GM12878 (cell line): ENCODE data around the gene AMPD2. TPM values are rescaled to one million over a fixed set of nuclear protein-coding genes. Genes with fewer than 3 reads are reported as not detected.

Experiments used
- ATAC-seq: fragments of 200-7000 bp; cut with Tn5 transposase; 3 replicates; pipeline ENCODE4 v1.9.1; 2020; ENCODE audit warnings: mild to moderate bottlenecking, moderate library complexity
- BruUV-seq: library from RNA; stranded (reverse); fragments of 400-500 nt; replicated peaks from 2 replicates; lab custom pipeline; 2021; lab: Mats Ljungman, UMichigan
- CTCF ChIA-PET: fragments of 300-600 bp; sonication (Branson Sonifier 250); formaldehyde crosslinking; extraction: SDS; loops from one replicate; lab custom pipeline; 2021; ENCODE audit warnings: inconsistent platforms; lab: Yijun Ruan, JAX
- POLR2A ChIA-PET: fragments of 350-600 bp; formaldehyde crosslinking; extraction: SDS; loops from one replicate; lab custom pipeline; 2021; ENCODE audit warnings: inconsistent platforms; lab: Charles Lee
- RAD21 ChIA-PET: fragments of 300-600 bp; sonication (Branson Sonifier 250); formaldehyde crosslinking; loops from one replicate; lab custom pipeline; 2023; ENCODE audit warnings: antibody characterized with exemption; ENCODE audit not compliant: unreplicated experiment; lab: Charles Lee
- SMC1A ChIA-PET: fragments of 300-600 bp; sonication (Branson Sonifier 250); formaldehyde crosslinking; loops from one replicate; lab custom pipeline; 2023; ENCODE audit not compliant: unreplicated experiment, uncharacterized antibody; lab: Charles Lee
- DNase-seq: peaks from one replicate; pipeline ENCODE4 v3.0.0-alpha.2; 2011; ENCODE audit warnings: low read depth, low spot score
- FAIRE-seq: peaks from 3 replicates; lab custom pipeline; 2011; peaks lifted over from hg19 to GRCh38; lab: Jason Lieb, UNC
- H2AFZ ChIP-seq: 2 replicates; pipeline ENCODE4 v1.6.0; 2011; ENCODE audit warnings: low read depth, low read length, control low read depth; ENCODE audit not compliant: control insufficient read depth
- H3K27ac ChIP-seq: 2 replicates; pipeline ENCODE4 v1.5.1; 2011; ENCODE audit warnings: control low read depth; ENCODE audit not compliant: control insufficient read depth, insufficient read depth
- H3K27me3 ChIP-seq, 2 experiments: replicated peaks in 1 of 2; 2 replicates each; pipeline versions ENCODE4 v1.6.0 to v1.6.1; 2011; ENCODE audit warnings: low read length in 1 of 2; ENCODE audit not compliant: control insufficient read depth in 2 of 2, insufficient read depth in 2 of 2
- H3K36me3 ChIP-seq, 2 experiments: 2 replicates each; pipeline ENCODE4 v1.5.1; 2011; ENCODE audit warnings: low read length in 1 of 2; ENCODE audit not compliant: control insufficient read depth in 2 of 2, insufficient read depth in 2 of 2
- H3K4me1 ChIP-seq: 2 replicates; pipeline ENCODE4 v1.6.1; 2011; ENCODE audit warnings: mild to moderate bottlenecking, low read length, moderate library complexity, mixed read lengths; ENCODE audit not compliant: control insufficient read depth, insufficient read depth
- H3K4me2 ChIP-seq: 2 replicates; pipeline ENCODE4 v1.6.0; 2011; ENCODE audit warnings: control low read depth; ENCODE audit not compliant: control insufficient read depth, insufficient read depth
- H3K4me3 ChIP-seq: fragments of 200-600 bp; sonication (generic); 2 replicates; pipeline ENCODE4 v1.5.1; 2016
- H3K79me2 ChIP-seq: 2 replicates; pipeline ENCODE4 v1.6.0; 2011; ENCODE audit warnings: low read length; ENCODE audit not compliant: control insufficient read depth, insufficient read depth
- H3K9ac ChIP-seq: 2 replicates; pipeline ENCODE4 v1.8.0; 2011; ENCODE audit warnings: low read length, control low read depth, mixed read lengths; ENCODE audit not compliant: control insufficient read depth, insufficient read depth
- H3K9me3 ChIP-seq: replicated peaks from 3 replicates; pipeline ENCODE4 v1.5.1; 2011; ENCODE audit warnings: mild to moderate bottlenecking, low read length; ENCODE audit not compliant: control insufficient read depth, insufficient read depth
- H4K20me1 ChIP-seq: 2 replicates; pipeline ENCODE4 v1.6.0; 2011; ENCODE audit not compliant: control insufficient read depth, insufficient read depth
- BCL11A ChIP-seq: IDR thresholded peaks from 2 replicates; pipeline ENCODE4 v1.6.1; 2011; ENCODE audit warnings: low read depth, low read length
- CHD1 ChIP-seq: IDR thresholded peaks from 2 replicates; pipeline ENCODE4 v1.6.1; 2012; ENCODE audit warnings: low read depth, low read length, improper control_type of control experiment
- IKZF1 ChIP-seq: fragments of 450-650 bp; conservative IDR thresholded peaks from 2 replicates; pipeline ENCODE4 v1.6.1; 2017; ENCODE audit warnings: antibody characterized with exemption, mild to moderate bottlenecking
- NR2C2 ChIP-seq: IDR thresholded peaks from 2 replicates; pipeline ENCODE4 v1.6.1; 2011; ENCODE audit warnings: borderline replicate concordance, low read depth; ENCODE audit not compliant: control insufficient read depth, insufficient read length
- PML ChIP-seq: IDR thresholded peaks from 2 replicates; pipeline ENCODE4 v1.6.1; 2012; ENCODE audit warnings: low read length, inconsistent platforms
- TARDBP ChIP-seq: IDR thresholded peaks from 2 replicates; pipeline ENCODE4 v1.6.1; 2016; ENCODE audit warnings: borderline replicate concordance
- USF2 ChIP-seq: IDR thresholded peaks from 2 replicates; pipeline ENCODE4 v1.6.1; 2011; ENCODE audit warnings: low read depth, low read length, improper control_type of control experiment, borderline replicate concordance
- ZNF622 ChIP-seq: fragments of 450-650 bp; IDR thresholded peaks from 2 replicates; pipeline ENCODE4 v1.6.1; 2017; ENCODE audit warnings: mild to moderate bottlenecking, inconsistent platforms
- in situ Hi-C: fragments of 300-500 bp; cut with MboI; formaldehyde crosslinking; loops from 9 replicates; pipeline ENCODE4 v1.14.3; 2018; ENCODE audit warnings: mixed read lengths
- intact Hi-C: fragments of 100-400 bp; cut with micrococcal nuclease; formaldehyde crosslinking; loops from one replicate; pipeline ENCODE4 v1.14.2; 2022; ENCODE audit not compliant: unreplicated experiment
- polyA plus RNA-seq, 11 experiments: library from polyadenylated mRNA; depleted of rRNA in 4 of 11; unstranded in 6 of 11; stranded (reverse) in 5 of 11; fragments of >200 nt; fragmentation: Nextera tagmentation in 4 of 11; fragmentation: Illumina TruSeq in 1 of 11; extraction: Ambion mirVana in 4 of 11; extraction: Trizol in 1 of 11; gene quantifications; 1 replicate in 1 of 11; 2 replicates in 10 of 11; pipeline versions ENCODE4 v1.2.1 to v1.2.3, GENCODE V29; 2011 to 2016; ENCODE audit warnings: inconsistent platforms in 2 of 11, missing spikeins in 2 of 11, low read depth in 1 of 11
- total RNA-seq, 4 experiments: library from RNA; depleted of rRNA in 3 of 4; stranded (reverse); fragments of >200 nt in 3 of 4; fragmentation: Illumina TruSeq in 1 of 4; extraction: Trizol in 1 of 4; gene quantifications; 2 replicates each; pipeline versions ENCODE4 v1.2.1 to v1.2.3, GENCODE V29; 2013 to 2021

The AMPD2 gene
- total and polyA plus RNA-seq, 10 of the 15 experiments (the other 5 are each of a cell fraction or from before 2014, with no cell fraction given) = 2.0 to 75.9 (median 31.3) TPM

DNA sequence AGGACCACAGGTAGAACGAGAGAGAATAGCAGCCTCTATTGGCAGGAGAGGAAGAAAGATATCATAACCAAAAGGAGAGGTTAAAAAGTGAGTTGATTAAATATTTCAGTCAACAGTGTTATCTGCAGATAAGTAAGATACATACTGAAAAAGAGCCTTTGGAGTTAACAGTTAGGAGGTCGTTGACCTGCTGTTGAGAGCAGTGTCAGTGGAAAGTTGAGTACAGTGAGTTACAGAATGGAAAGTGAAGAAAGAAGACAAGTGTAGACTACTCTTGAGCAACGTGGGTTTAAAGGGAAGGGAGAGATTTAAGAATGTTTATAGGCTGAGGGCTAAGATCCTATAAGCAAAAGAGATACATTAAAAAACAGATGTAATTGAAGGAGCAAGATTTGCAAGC lies 30.5 kb upstream of the AMPD2 start (continued):
- no peak for TF ChIP-seq USF2
- no peak for TF ChIP-seq PML
- no peak for TF ChIP-seq NR2C2
- no peak for TF ChIP-seq BCL11A

GRCh38 chr1:109589679-109590078 lies 30.0 kb upstream of the AMPD2 start:
- intact Hi-C loops = loop anchor here (5.0 kb wide), 1 partner anchor 242 kb away; no protein-coding TSS in a partner anchor
- POLR2A ChIA-PET = interaction anchor here (0.8 kb wide), 1 partner anchor 41 kb away, joined by 6 read pairs; the partner anchor contains the start of gene GNAI3

More at GRCh38 chr1:109589679-109590078, 30.0 kb upstream of the AMPD2 start:
- in situ Hi-C loops = no loop called here
- H3K36me3 ChIP-seq = peaks cover 3 to 6% of the 10 kb centered on the region in 2 experiments
- ChIA-PET CTCF (no interaction called here), SMC1A (no interaction called here), RAD21 (no interaction called here)
- no TSS peak for BruUV-seq
- no peak for ATAC-seq
- H2AFZ ChIP-seq = no peak overlapping the region
- no peaks in the 10 kb centered on the region for H3K4me1 ChIP-seq
- H3K4me2 ChIP-seq = no peak overlapping the region
- no peak overlapping the region for H3K9ac ChIP-seq
- H4K20me1 ChIP-seq = no peaks in the 10 kb centered on the region
- no peak overlapping the region for H3K27ac ChIP-seq
- H3K79me2 ChIP-seq = no peaks in the 10 kb centered on the region
- FAIRE-seq = no peak
- no peak for DNase-seq
- H3K9me3 ChIP-seq = no peaks in the 10 kb centered on the region
- H3K27me3 ChIP-seq = no peaks in the 10 kb centered on the region
- TF ChIP-seq TARDBP = no peak
- TF ChIP-seq CHD1 = no peak
- no peak for TF ChIP-seq USF2
- TF ChIP-seq ZNF622 = no peak
- no peak for TF ChIP-seq PML
- TF ChIP-seq IKZF1 = no peak
- no peak overlapping the region for H3K4me3 ChIP-seq
